ENCODE measurements around the gene UBL5. TPM values are rescaled to one million over a fixed set of nuclear protein-coding genes. Genes with fewer than 3 reads are reported as not detected.
"Not testable (repeated sequence)": the region's sequence is repeated elsewhere in the genome, so short reads cannot be mapped to it uniquely, and the experiment has no call there.

The UBL5 gene
- 100 to 1,000 TPM; 677 to 684 TPM for total RNA-seq

DNA sequence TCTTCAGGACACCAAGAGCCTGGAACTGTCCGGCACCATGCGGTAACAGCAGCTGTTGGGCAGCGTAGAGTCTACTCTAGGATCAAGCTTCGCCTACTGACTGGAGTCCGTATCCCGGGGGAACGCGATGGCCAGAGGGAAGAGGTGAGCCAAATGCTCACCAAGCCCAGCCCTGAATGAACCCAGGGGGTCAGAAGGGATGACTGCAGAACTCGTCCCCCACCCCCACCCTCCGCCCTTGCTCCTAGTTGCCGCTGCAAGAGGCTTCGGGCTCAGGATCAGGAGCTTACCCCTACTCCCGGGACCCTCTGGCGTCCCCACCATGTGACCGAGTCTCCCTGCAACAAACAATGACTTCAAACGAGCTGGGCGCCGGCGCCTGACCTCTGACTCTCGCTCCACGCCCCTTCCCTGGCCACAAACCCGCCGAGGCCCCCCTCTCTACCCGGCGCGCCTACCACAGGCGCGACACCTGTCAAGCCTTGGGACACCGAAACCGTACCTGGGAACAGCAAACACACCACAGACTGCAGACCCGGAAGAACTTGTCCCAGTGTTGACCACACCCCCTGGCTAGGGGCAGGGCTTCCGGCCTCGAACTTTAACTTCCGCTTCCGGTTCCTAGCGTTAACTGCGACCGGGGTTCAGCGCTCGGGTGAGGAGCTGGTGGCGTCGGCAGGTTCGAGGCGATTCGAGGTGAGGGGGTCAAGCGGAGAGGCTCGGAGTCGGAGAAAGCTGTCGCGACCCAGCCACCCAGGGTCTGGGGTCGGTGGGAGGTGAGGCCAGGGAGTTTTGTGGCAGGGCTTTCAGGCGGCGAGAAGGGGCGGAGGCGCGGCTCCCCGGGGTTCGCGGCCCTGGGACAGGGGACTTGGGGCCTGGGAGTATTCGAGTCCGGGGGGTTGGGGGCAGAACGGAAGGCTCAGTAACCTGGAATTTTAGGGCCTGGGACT, at the start of gene UBL5:
Gene UBL5 (plus strand): TSS at position 630 of the 950 bp plus-strand sequence. CDS start 420 bp downstream, outside the sequence.
- peak; percentile 84 for DNase-seq (ENCODE audit: low spot score)
- TF ChIP-seq CTCF (IDR thresholded peaks at IDR 0.05), result no peak

DNA sequence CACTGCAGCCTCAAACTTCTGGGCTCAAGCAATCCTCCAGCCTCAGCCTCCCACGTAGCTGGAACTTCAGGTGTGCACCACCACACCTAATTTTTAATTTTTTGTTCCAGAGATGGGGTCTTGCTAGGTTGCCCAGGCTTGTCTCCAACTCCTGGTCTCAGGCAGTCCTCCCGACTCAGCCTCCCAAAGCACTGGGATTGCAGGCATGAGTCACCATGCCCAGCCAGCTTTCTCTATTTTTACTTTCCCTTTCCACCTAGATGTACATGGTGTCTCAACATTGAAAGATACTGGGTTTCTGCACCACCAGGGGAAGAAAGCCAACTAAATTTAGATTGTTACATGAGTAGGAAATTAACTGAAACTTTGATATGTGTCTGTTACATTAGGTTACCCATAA, 45.4 kb upstream of the UBL5 start:
- Histone ChIP-seq H3K4me3 (no peak overlapping the region), H3K4me1 (peaks cover 0 to 14% of the 10 kb centered on the region in 2 donors), H3K27ac (no peak overlapping the region), H3K36me3 (no peaks in the 10 kb centered on the region), H3K27me3 (no peaks in the 10 kb centered on the region), H3K9me3 (peaks cover 0 to 5% of the 10 kb centered on the region in 2 donors)
- TF ChIP-seq CTCF (IDR thresholded peaks at IDR 0.05), result no peak
- no peak for DNase-seq (ENCODE audit: low spot score)

More for the DNA sequence above, at the start of gene UBL5:
- H3K36me3 ChIP-seq, result peaks cover 11% of the 10 kb centered on the region
- H3K27ac ChIP-seq, result peak within 1 kb of the TSS; percentile 72 to 83
- peaks cover 0 to 24% of the 10 kb centered on the region in 2 donors for H3K4me1 ChIP-seq
- no peaks in the 10 kb centered on the region for H3K9me3 ChIP-seq
- H3K4me3 ChIP-seq, result peak within 1 kb of the TSS; percentile 90 to 96
- H3K27me3 ChIP-seq, result no peaks in the 10 kb centered on the region

GRCh38 chr19:9784163-9784496, 43.6 kb upstream of the UBL5 start:
- DNase-seq (ENCODE audit: low spot score); H3K27me3 ChIP-seq; H3K27ac ChIP-seq; H3K4me3 ChIP-seq; H3K36me3 ChIP-seq; H3K9me3 ChIP-seq: not testable (repeated sequence)
- peaks cover 0 to 14% of the 10 kb centered on the region in 2 donors for H3K4me1 ChIP-seq

GRCh38 chr19:9785367-9786331, 42.1 kb upstream of the UBL5 start:
- Histone ChIP-seq H3K36me3 (no peaks in the 10 kb centered on the region), H3K9me3 (no peaks in the 10 kb centered on the region), H3K4me1 (peaks cover 0 to 17% of the 10 kb centered on the region in 2 donors), H3K27me3 (no peaks in the 10 kb centered on the region), H3K27ac (peak overlapping the region; percentile 90 to 96), H3K4me3 (peak overlapping the region; percentile 48 to 83)
- TF ChIP-seq CTCF (IDR thresholded peaks at IDR 0.05), result no peak
- peak; percentile 95 for DNase-seq (ENCODE audit: low spot score)

DNA sequence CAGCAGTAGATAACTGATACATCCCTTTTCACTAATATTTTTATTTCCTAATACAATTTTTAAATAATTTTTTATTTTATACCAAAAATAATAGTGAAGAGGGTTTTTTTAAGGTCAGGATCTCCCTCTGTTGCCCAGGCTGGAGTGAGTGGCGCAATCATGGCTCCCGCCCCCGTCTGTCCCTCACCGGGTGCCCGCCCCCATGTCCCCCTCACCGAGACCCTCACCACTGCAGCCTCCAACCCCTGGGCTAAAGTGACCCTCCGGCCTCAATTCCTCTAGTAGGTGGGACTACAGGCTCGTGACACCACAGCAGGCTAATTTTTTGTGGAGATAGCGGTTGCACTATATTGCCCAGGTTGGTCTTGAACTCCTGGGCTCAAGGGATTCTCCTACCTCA, 41.4 kb upstream of the UBL5 start:
- H3K9me3 ChIP-seq, result no peaks in the 10 kb centered on the region

More for the DNA sequence above, 41.4 kb upstream of the UBL5 start:
- no peak for DNase-seq (ENCODE audit: low spot score)
- Histone ChIP-seq H3K4me1 (peaks cover 0 to 24% of the 10 kb centered on the region in 2 donors), H3K4me3 (peak overlapping the region; percentile 48 to 83), H3K27ac (peak overlapping the region; percentile 90 to 96), H3K27me3 (no peaks in the 10 kb centered on the region), H3K36me3 (no peaks in the 10 kb centered on the region)
- no peak for TF ChIP-seq CTCF (IDR thresholded peaks at IDR 0.05)

Data from right atrium auricular region (tissue), 2 donors.